HepG2 (cell line): ENCODE measurements around the gene PLBD2. TPM values are rescaled to one million over a fixed set of nuclear protein-coding genes. Genes with fewer than 3 reads are reported as not detected.

ENCODE experiments used
- BCL3 ChIP-seq: sonication (generic); formaldehyde crosslinking; IDR thresholded peaks from 2 replicates; pipeline ENCODE4 v1.5.1; 2020; ENCODE audit warnings: mild to moderate bottlenecking, missing genetic modification reagents, moderate library complexity
- CBX5 ChIP-seq: sonication (generic); formaldehyde crosslinking; IDR thresholded peaks from 2 replicates; pipeline ENCODE4 v1.4.0; 2020; ENCODE audit warnings: missing genetic modification reagents, borderline replicate concordance
- FOXK1 ChIP-seq: sonication (generic); formaldehyde crosslinking; IDR thresholded peaks from 2 replicates; pipeline ENCODE4 v1.4.0; 2020; ENCODE audit warnings: low read depth, missing genetic modification reagents, borderline replicate concordance
- HDAC1 ChIP-seq: sonication (generic); formaldehyde crosslinking; IDR thresholded peaks from 2 replicates; pipeline ENCODE4 v1.5.1; 2020; ENCODE audit warnings: mild to moderate bottlenecking, missing genetic modification reagents
- MEIS1 ChIP-seq: sonication (generic); formaldehyde crosslinking; IDR thresholded peaks from 2 replicates; pipeline ENCODE4 v1.9.0; 2021; ENCODE audit warnings: mild to moderate bottlenecking, missing genetic modification reagents, moderate library complexity, borderline replicate concordance
- TBL1XR1 ChIP-seq: fragments of 150-350 bp; IDR thresholded peaks from 2 replicates; pipeline ENCODE4 v1.6.1; 2014; ENCODE audit warnings: borderline replicate concordance, low read length; ENCODE audit not compliant: partially characterized antibody
- ZBTB46 ChIP-seq: sonication (generic); formaldehyde crosslinking; IDR thresholded peaks from 2 replicates; pipeline ENCODE4 v1.4.0; 2020; ENCODE audit warnings: mild to moderate bottlenecking, missing genetic modification reagents, borderline replicate concordance
- ZNF12 ChIP-seq: sonication (generic); formaldehyde crosslinking; IDR thresholded peaks from 2 replicates; pipeline ENCODE4 v1.5.0; 2020; ENCODE audit warnings: missing genetic modification reagents
- ZNF234 ChIP-seq: sonication (generic); formaldehyde crosslinking; conservative IDR thresholded peaks from 2 replicates; pipeline ENCODE4 v1.5.1; 2020; ENCODE audit warnings: mild to moderate bottlenecking, missing genetic modification reagents
- ZNF253 ChIP-seq: sonication (generic); formaldehyde crosslinking; IDR thresholded peaks from 2 replicates; pipeline ENCODE4 v1.8.0; 2022; ENCODE audit warnings: mild to moderate bottlenecking, missing genetic modification reagents, borderline replicate concordance
- ZNF260 ChIP-seq: sonication (generic); formaldehyde crosslinking; IDR thresholded peaks from 2 replicates; pipeline ENCODE4 v1.4.0; 2020; ENCODE audit warnings: missing genetic modification reagents, low read depth, mild to moderate bottlenecking, borderline replicate concordance
- ZNF280D ChIP-seq: sonication (generic); formaldehyde crosslinking; IDR thresholded peaks from 2 replicates; pipeline ENCODE4 v1.5.1; 2020; ENCODE audit warnings: mild to moderate bottlenecking, missing genetic modification reagents
- ZNF337 ChIP-seq: sonication (generic); formaldehyde crosslinking; IDR thresholded peaks from 2 replicates; pipeline ENCODE4 v1.5.1; 2020; ENCODE audit warnings: missing genetic modification reagents, low read depth, mild to moderate bottlenecking, borderline replicate concordance
- ZNF556 ChIP-seq: sonication (generic); formaldehyde crosslinking; IDR thresholded peaks from 2 replicates; pipeline ENCODE4 v1.4.0; 2020; ENCODE audit warnings: mild to moderate bottlenecking, missing genetic modification reagents, borderline replicate concordance
- ZNF646 ChIP-seq: sonication (generic); formaldehyde crosslinking; IDR thresholded peaks from 2 replicates; pipeline ENCODE4 v1.9.0; 2021; ENCODE audit warnings: mild to moderate bottlenecking, missing genetic modification reagents
- ZNF891 ChIP-seq: sonication (generic); formaldehyde crosslinking; IDR thresholded peaks from 2 replicates; pipeline ENCODE4 v1.5.0; 2020; ENCODE audit warnings: mild to moderate bottlenecking, missing genetic modification reagents
- polyA plus RNA-seq, 8 experiments: library from polyadenylated mRNA; depleted of rRNA in 3 of 8; stranded (reverse) in 7 of 8; unstranded in 1 of 8; fragments of >200 nt; fragmentation: Illumina TruSeq in 4 of 8; extraction: Trizol in 4 of 8; gene quantifications; 2 replicates each; pipeline versions ENCODE4 v1.2.1 to v1.2.3, GENCODE V29; 2011 to 2016; ENCODE audit warnings: low read depth in 4 of 8, missing spikeins in 1 of 8, mixed read lengths in 1 of 8; ENCODE audit not compliant: insufficient read depth in 1 of 8
- total RNA-seq, 5 experiments: library from RNA; depleted of rRNA; stranded (reverse); fragments of >200 nt; fragmentation: Illumina TruSeq; extraction: Trizol; gene quantifications; 2 replicates each; pipeline ENCODE4 v1.2.3, GENCODE V29; 2016; ENCODE audit warnings: low read depth in 1 of 5

PLBD2 gene
- total and polyA plus RNA-seq, 2 of the 13 experiments (the other 11 are each of a cell fraction or from before 2014, with no cell fraction given) = 6.7 to 8.5 TPM

GRCh38 chr12:113418213-113418879, 60.0 kb downstream of the PLBD2 start (continued):
- peak; percentile 37; the same call in 1 of the 2 replicates for TF ChIP-seq ZNF280D (CRISPR knock-in tag)
- TF ChIP-seq TBL1XR1 = no peak
- no peak; the same call in 1 of the 2 replicates for TF ChIP-seq ZNF646 (CRISPR knock-in tag)
- TF ChIP-seq HDAC1 (CRISPR knock-in tag) = peak; percentile 44; the same call in 1 of the 2 replicates
- peak; percentile 62; the same call in 1 of the 2 replicates for TF ChIP-seq MEIS1 (CRISPR knock-in tag)
- TF ChIP-seq ZBTB46 (CRISPR knock-in tag) = no peak
- no peak for TF ChIP-seq ZNF260 (CRISPR knock-in tag)
- TF ChIP-seq BCL3 (CRISPR knock-in tag) = 0 out of 2 replicates have a peak, but pooled peaks have one; percentile 30
- no peak for TF ChIP-seq CBX5 (CRISPR knock-in tag)
- TF ChIP-seq ZNF337 (CRISPR knock-in tag) = no peak
- no peak for TF ChIP-seq ZNF253
- no peak for TF ChIP-seq FOXK1 (CRISPR knock-in tag)
- no peak for TF ChIP-seq ZNF12 (CRISPR knock-in tag)
- no peak for TF ChIP-seq ZNF556 (CRISPR knock-in tag)
- TF ChIP-seq ZNF891 = no peak
- no peak for TF ChIP-seq ZNF234
